ENCODE measurements around the gene FOXI1.

The FOXI1 gene

GRCh38 chr5:170105642-170106611, at the start of gene FOXI1:
Gene FOXI1, plus strand, starts transcription at chr5:170105897. Its CDS starts 61 bp downstream, at chr5:170105958.
- Histone ChIP-seq H3K9me3 (ENCODE audit: low read length) (no peaks in the 10 kb centered on the region), H3K4me1 (ENCODE audit: insufficient read depth, low read length) (no peaks in the 10 kb centered on the region), H3K36me3 (ENCODE audit: insufficient read depth, low read length) (no peaks in the 10 kb centered on the region), H3K27ac (ENCODE audit: low read depth, low read length) (no peak within 1 kb of the TSS), H3K4me3 (ENCODE audit: low read depth in 1 of 2, low read length in 2 of 2) (no peak within 1 kb of the TSS), H3K9ac (ENCODE audit: low read length) (no peak within 1 kb of the TSS), H3K27me3 (ENCODE audit: control insufficient read depth in 1 of 2, insufficient read depth in 2 of 2, low read length in 2 of 2) (no peaks in the 10 kb centered on the region)

DNA sequence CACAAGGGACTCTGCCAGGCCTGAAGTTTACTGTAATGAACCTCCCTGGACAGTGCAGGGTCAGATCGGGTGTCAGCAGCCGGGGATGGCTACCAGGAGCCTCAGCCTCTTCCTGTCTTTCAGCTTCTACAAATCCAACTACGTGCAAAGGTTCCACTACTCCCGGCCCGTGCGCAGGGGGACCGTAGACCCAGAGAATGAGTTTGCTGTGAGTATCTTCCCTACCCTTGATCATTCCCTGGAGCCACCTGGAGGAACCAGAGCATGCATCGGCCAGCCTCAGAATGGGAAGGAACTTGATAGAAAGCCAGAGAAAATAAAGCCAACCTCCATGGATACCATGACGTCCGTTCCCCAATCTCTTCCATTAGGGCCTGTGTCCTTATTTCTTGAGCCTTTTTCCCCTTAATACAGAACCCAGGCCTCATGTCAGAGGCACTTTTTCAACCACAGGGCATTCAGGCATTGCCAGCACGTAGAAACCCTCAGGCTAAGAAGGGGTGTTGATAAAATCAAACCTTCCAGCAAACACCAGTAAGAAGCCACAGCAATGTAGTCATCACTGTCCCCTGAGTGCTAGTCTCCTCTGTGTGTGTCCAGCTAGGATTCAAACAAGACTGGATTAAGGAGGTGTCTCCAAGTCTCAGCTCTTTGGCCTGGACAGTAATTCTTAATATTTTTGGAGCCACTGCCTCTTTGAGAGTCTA, 49.0 kb upstream of the FOXI1 start:
- Histone ChIP-seq H3K27ac (ENCODE audit: low read depth, low read length) (no peak overlapping the region), H3K9ac (ENCODE audit: low read length) (no peak overlapping the region), H3K27me3 (ENCODE audit: control insufficient read depth in 1 of 2, insufficient read depth in 2 of 2, low read length in 2 of 2) (no peaks in the 10 kb centered on the region), H3K9me3 (ENCODE audit: low read length) (peaks cover 4% of the 10 kb centered on the region), H3K4me3 (ENCODE audit: low read depth in 1 of 2, low read length in 2 of 2) (no peak overlapping the region), H3K4me1 (ENCODE audit: insufficient read depth, low read length) (no peaks in the 10 kb centered on the region), H3K36me3 (ENCODE audit: insufficient read depth, low read length) (no peaks in the 10 kb centered on the region)

- peaks cover 4% of the 10 kb centered on the region for H3K9me3 ChIP-seq (ENCODE audit: low read length)
- H3K4me1 ChIP-seq (ENCODE audit: insufficient read depth, low read length), result no peaks in the 10 kb centered on the region
- no peak overlapping the region for H3K9ac ChIP-seq (ENCODE audit: low read length)
- no peak overlapping the region for H3K27ac ChIP-seq (ENCODE audit: low read depth, low read length)
- no peak overlapping the region for H3K4me3 ChIP-seq (ENCODE audit: low read depth in 1 of 2, low read length in 2 of 2)
- H3K36me3 ChIP-seq (ENCODE audit: insufficient read depth, low read length), result no peaks in the 10 kb centered on the region
- H3K27me3 ChIP-seq (ENCODE audit: control insufficient read depth in 1 of 2, insufficient read depth in 2 of 2, low read length in 2 of 2), result no peaks in the 10 kb centered on the region
These were observed 48.4 kb upstream of the FOXI1 start for GRCh38 chr5:170057311-170057710.

DNA sequence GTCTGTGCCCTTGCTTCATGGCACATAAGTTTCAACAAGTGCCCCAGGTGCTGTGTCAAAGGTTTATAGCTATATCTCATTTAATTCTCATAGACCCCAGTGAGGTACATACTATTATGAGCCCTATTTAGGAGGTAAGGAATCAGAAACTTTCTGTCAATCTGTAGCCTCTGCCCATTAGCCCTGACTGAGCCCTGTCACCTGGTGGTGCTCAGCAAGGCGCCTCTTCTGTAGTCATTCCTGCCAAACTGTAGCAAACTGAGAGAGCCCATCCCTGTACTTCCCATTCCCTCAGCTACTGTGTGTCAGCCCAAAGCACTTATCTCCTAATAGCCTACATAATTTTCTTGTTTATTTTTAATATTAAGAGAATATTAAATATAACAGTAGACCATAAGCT, 46.5 kb upstream of the FOXI1 start:
- H3K4me3 ChIP-seq (ENCODE audit: low read depth in 1 of 2, low read length in 2 of 2), result no peak overlapping the region
- no peak overlapping the region for H3K9ac ChIP-seq (ENCODE audit: low read length)
- no peak overlapping the region for H3K27ac ChIP-seq (ENCODE audit: low read depth, low read length)
- H3K36me3 ChIP-seq (ENCODE audit: insufficient read depth, low read length), result no peaks in the 10 kb centered on the region
- peaks cover 4% of the 10 kb centered on the region for H3K9me3 ChIP-seq (ENCODE audit: low read length)
- H3K27me3 ChIP-seq (ENCODE audit: control insufficient read depth in 1 of 2, insufficient read depth in 2 of 2, low read length in 2 of 2), result no peaks in the 10 kb centered on the region
- H3K4me1 ChIP-seq (ENCODE audit: insufficient read depth, low read length), result no peaks in the 10 kb centered on the region

GRCh38 chr5:170067152-170067551, 38.5 kb upstream of the FOXI1 start:
- Histone ChIP-seq H3K4me3 (ENCODE audit: low read depth in 1 of 2, low read length in 2 of 2) (no peak overlapping the region), H3K9me3 (ENCODE audit: low read length) (no peaks in the 10 kb centered on the region), H3K4me1 (ENCODE audit: insufficient read depth, low read length) (no peaks in the 10 kb centered on the region), H3K36me3 (ENCODE audit: insufficient read depth, low read length) (no peaks in the 10 kb centered on the region), H3K9ac (ENCODE audit: low read length) (no peak overlapping the region), H3K27ac (ENCODE audit: low read depth, low read length) (no peak overlapping the region), H3K27me3 (ENCODE audit: control insufficient read depth in 1 of 2, insufficient read depth in 2 of 2, low read length in 2 of 2) (no peaks in the 10 kb centered on the region)

GRCh38 chr5:170067574-170068170, 38.0 kb upstream of the FOXI1 start:
- Histone ChIP-seq H3K9ac (ENCODE audit: low read length) (no peak overlapping the region), H3K27ac (ENCODE audit: low read depth, low read length) (no peak overlapping the region), H3K4me1 (ENCODE audit: insufficient read depth, low read length) (no peaks in the 10 kb centered on the region), H3K4me3 (ENCODE audit: low read depth in 1 of 2, low read length in 2 of 2) (no peak overlapping the region), H3K27me3 (ENCODE audit: control insufficient read depth in 1 of 2, insufficient read depth in 2 of 2, low read length in 2 of 2) (no peaks in the 10 kb centered on the region), H3K9me3 (ENCODE audit: low read length) (no peaks in the 10 kb centered on the region), H3K36me3 (ENCODE audit: insufficient read depth, low read length) (no peaks in the 10 kb centered on the region)

DNA sequence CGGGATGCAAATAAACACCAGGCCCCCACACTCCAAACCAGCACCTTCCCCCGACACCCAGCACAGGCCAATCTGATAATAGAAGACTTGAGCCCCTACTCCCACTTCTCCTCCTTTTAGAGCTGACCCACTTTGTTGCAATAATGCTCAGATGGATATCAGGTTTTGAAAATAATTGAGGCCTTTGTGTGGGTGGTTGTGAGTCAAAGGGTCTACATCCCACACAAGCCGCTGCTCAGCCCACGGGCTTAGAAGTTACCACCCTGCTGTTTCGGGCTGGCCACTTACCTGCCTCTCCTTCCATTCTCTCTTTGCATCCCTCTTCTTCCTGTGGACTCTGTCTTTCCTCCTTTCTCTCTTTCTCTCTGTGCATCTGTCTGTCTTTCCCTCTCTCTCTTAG, 36.2 kb upstream of the FOXI1 start:
- H3K36me3 ChIP-seq (ENCODE audit: insufficient read depth, low read length), result no peaks in the 10 kb centered on the region
- no peak overlapping the region for H3K4me3 ChIP-seq (ENCODE audit: low read depth in 1 of 2, low read length in 2 of 2)
- H3K27me3 ChIP-seq (ENCODE audit: control insufficient read depth in 1 of 2, insufficient read depth in 2 of 2, low read length in 2 of 2), result no peaks in the 10 kb centered on the region
- H3K4me1 ChIP-seq (ENCODE audit: insufficient read depth, low read length), result no peaks in the 10 kb centered on the region
- no peak overlapping the region for H3K9ac ChIP-seq (ENCODE audit: low read length)
- H3K27ac ChIP-seq (ENCODE audit: low read depth, low read length), result no peak overlapping the region
- no peaks in the 10 kb centered on the region for H3K9me3 ChIP-seq (ENCODE audit: low read length)

DNA sequence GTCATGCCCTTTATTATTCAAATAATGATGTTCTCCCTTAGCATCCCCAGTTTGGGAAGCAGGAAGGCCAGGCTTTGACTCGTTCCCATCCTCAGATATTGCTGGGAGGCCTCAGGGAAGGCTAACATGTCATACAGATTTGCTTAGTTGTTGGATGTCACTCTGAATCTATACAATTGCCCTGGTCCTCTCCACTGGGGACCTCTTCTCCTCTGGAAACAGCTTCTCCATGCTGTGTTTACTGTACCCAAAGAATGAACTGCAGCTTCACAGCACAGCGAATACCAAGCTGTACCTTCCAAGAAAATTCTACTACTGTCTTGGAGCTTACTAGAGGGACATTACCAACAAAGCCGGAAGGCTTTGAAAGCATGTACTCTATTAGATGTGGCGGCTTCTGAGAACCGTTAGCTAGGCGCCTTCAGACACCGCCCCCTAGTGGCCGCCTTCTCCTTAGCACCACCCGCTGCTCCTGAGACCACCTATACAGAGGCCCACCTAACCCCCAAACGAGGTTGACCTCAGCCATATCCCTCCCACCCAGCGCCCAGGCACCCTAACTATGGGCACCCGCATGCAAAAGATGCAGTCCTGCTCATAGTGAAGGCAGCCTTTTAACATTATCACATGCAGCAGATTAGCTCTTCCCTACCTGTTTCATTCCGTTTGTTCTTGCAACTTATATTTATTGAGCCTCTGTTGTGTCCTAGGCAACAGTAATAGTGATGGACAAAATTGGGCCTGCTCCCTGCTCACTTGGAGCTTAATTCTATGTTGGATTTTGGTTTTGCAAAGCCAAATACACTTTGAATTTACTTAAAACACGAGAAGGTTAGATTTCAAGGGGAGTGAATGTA, 34.9 kb upstream of the FOXI1 start:
- Histone ChIP-seq H3K9me3 (ENCODE audit: low read length) (no peaks in the 10 kb centered on the region), H3K9ac (ENCODE audit: low read length) (no peak overlapping the region), H3K27ac (ENCODE audit: low read depth, low read length) (no peak overlapping the region), H3K4me1 (ENCODE audit: insufficient read depth, low read length) (no peaks in the 10 kb centered on the region), H3K4me3 (ENCODE audit: low read depth in 1 of 2, low read length in 2 of 2) (no peak overlapping the region), H3K27me3 (ENCODE audit: control insufficient read depth in 1 of 2, insufficient read depth in 2 of 2, low read length in 2 of 2) (no peaks in the 10 kb centered on the region), H3K36me3 (ENCODE audit: insufficient read depth, low read length) (no peaks in the 10 kb centered on the region)

DNA sequence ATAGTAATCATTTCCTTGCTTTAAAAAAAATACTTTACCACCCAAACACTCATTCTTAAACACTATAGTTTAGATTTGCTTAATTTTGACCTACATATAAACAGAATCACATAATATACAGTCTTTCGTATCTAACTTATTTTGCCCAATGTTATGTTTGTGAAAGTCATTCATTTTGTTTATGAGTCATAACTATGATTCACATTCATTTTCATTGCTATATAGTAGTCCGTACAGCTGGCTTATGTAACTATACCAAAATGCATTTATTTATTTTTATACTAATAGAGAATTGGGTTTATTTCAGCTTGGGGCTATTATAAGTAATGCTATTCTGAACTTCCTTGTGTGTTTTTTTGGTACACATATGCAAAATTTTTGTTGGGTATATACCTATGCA, 33.9 kb upstream of the FOXI1 start:
- Histone ChIP-seq H3K4me3 (ENCODE audit: low read depth in 1 of 2, low read length in 2 of 2) (no peak overlapping the region), H3K9ac (ENCODE audit: low read length) (no peak overlapping the region), H3K9me3 (ENCODE audit: low read length) (no peaks in the 10 kb centered on the region), H3K27me3 (ENCODE audit: control insufficient read depth in 1 of 2, insufficient read depth in 2 of 2, low read length in 2 of 2) (no peaks in the 10 kb centered on the region), H3K36me3 (ENCODE audit: insufficient read depth, low read length) (no peaks in the 10 kb centered on the region), H3K27ac (ENCODE audit: low read depth, low read length) (no peak overlapping the region), H3K4me1 (ENCODE audit: insufficient read depth, low read length) (no peaks in the 10 kb centered on the region)

- no peaks in the 10 kb centered on the region for H3K36me3 ChIP-seq (ENCODE audit: insufficient read depth, low read length)
- no peaks in the 10 kb centered on the region for H3K9me3 ChIP-seq (ENCODE audit: low read length)
- H3K4me3 ChIP-seq (ENCODE audit: low read depth in 1 of 2, low read length in 2 of 2), result no peak overlapping the region
- no peaks in the 10 kb centered on the region for H3K27me3 ChIP-seq (ENCODE audit: control insufficient read depth in 1 of 2, insufficient read depth in 2 of 2, low read length in 2 of 2)
- no peak overlapping the region for H3K27ac ChIP-seq (ENCODE audit: low read depth, low read length)
- no peak overlapping the region for H3K9ac ChIP-seq (ENCODE audit: low read length)
- H3K4me1 ChIP-seq (ENCODE audit: insufficient read depth, low read length), result no peaks in the 10 kb centered on the region
These were observed 30.0 kb upstream of the FOXI1 start for GRCh38 chr5:170075696-170076095.

- H3K27ac ChIP-seq (ENCODE audit: low read depth, low read length), result no peak overlapping the region
- H3K36me3 ChIP-seq (ENCODE audit: insufficient read depth, low read length), result no peaks in the 10 kb centered on the region
- H3K4me3 ChIP-seq (ENCODE audit: low read depth in 1 of 2, low read length in 2 of 2), result no peak overlapping the region
- no peaks in the 10 kb centered on the region for H3K27me3 ChIP-seq (ENCODE audit: control insufficient read depth in 1 of 2, insufficient read depth in 2 of 2, low read length in 2 of 2)
- H3K4me1 ChIP-seq (ENCODE audit: insufficient read depth, low read length), result no peaks in the 10 kb centered on the region
- no peak overlapping the region for H3K9ac ChIP-seq (ENCODE audit: low read length)
- H3K9me3 ChIP-seq (ENCODE audit: low read length), result no peaks in the 10 kb centered on the region
These were observed 29.5 kb upstream of the FOXI1 start for GRCh38 chr5:170076211-170076610.
